SK-N-MC (cell line): ENCODE measurements around the gene CTAGE9.

ENCODE experiments used
- EZH2 ChIP-seq: fragments of 200-600 bp; sonication (generic); IDR thresholded peaks from one replicate; pipeline ENCODE4 v1.6.1; 2017; ENCODE audit warnings: antibody characterized with exemption
- FOXP2 ChIP-seq: optimal IDR thresholded peaks from 2 replicates; pipeline ENCODE3; 2011; ENCODE audit warnings: mild to moderate bottlenecking, moderate library complexity; ENCODE audit not compliant: insufficient read depth; ENCODE audit errors: extremely low read length, control extremely low read depth
- POLR2AphosphoS5 ChIP-seq: IDR thresholded peaks from 2 replicates; pipeline ENCODE4 v1.6.1; 2012; ENCODE audit warnings: mild to moderate bottlenecking, low read depth, low read length, borderline replicate concordance

DNA sequence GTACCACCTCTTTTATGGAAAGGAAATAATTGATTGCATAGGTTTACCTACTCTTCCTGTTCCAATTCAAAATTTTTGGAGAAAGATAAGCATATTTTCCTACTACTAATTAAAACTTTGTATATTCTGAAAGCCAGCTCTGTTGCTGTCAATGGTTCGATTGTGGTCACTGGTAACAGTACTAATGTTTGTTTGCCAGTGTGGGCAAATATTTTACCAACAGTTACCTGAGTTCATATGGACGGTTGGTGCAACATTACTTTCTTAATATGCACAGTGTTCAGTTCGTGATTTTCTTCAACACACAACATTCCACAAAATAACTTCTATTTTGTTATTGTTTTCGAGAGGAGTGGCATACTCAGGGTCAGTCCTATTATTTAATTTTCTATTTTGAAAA is 17.1 kb upstream of the CTAGE9 start:
- no peak for TF ChIP-seq EZH2
- no peak for TF ChIP-seq POLR2AphosphoS5
- TF ChIP-seq FOXP2: no peak
